GM19238 (cell line): ENCODE measurements around the gene TRIM62.
"Not testable (repeated sequence)": the region's sequence is repeated elsewhere in the genome, so short reads cannot be mapped to it uniquely, and the experiment has no call there.

Source experiments
- DNase-seq: peaks from one replicate; pipeline ENCODE4 v3.0.0; 2011; ENCODE audit warnings: low spot score; ENCODE audit not compliant: insufficient read length

TRIM62 gene

DNA sequence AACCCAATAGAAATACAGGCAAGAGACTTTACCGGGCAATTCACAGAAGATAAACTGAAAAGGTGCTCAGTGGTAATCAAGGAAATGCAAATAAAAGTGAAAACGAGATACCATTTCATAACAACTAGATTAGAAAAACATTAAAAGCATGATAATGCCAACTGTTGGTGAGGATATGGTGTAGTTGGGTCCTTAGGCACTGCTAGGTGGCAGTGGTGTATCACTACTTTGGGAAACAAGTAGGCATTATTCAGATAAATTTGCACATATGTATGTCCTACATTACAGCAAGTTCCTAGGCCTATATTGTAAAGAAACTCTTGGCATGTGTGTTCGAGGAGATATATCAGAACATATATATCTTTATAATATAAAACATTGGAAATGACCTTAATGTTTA, 69.9 kb downstream of the TRIM62 start:
- no peak for DNase-seq

DNA sequence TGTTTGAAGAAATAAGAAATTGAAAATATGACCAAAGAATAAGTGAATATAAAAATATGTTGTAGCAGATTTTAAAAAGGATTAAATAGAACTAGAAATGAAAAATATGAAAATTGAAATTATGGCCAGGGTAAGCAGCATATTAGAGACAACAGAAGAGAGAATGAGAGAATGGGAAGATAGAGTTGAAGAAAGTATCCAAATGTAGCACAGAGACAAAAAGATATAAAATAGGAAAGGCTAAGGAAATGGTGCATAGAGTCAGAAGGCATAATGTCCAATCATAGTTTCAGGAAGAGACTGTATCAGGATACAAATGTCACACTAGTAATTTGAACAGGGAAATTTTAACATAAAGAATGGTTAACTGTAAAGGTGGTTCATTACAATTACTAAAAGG, 71.4 kb downstream of the TRIM62 start:
- no peak for DNase-seq

DNA sequence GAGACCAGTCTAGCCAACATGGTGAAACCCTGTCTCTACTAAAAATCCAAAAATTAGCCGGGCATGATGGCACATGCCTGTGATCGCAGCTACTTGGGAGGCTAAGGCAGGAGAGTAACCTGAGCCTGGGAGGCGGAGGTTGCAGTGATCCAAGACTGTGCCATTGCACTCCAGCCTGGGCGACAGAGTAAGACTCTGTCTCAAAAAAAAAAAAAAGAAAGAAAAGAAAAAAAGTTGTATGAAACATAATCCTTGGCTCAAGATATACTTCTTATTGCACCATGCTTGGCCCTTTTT, 81.8 kb downstream of the TRIM62 start:
- DNase-seq, result not testable (repeated sequence)

DNA sequence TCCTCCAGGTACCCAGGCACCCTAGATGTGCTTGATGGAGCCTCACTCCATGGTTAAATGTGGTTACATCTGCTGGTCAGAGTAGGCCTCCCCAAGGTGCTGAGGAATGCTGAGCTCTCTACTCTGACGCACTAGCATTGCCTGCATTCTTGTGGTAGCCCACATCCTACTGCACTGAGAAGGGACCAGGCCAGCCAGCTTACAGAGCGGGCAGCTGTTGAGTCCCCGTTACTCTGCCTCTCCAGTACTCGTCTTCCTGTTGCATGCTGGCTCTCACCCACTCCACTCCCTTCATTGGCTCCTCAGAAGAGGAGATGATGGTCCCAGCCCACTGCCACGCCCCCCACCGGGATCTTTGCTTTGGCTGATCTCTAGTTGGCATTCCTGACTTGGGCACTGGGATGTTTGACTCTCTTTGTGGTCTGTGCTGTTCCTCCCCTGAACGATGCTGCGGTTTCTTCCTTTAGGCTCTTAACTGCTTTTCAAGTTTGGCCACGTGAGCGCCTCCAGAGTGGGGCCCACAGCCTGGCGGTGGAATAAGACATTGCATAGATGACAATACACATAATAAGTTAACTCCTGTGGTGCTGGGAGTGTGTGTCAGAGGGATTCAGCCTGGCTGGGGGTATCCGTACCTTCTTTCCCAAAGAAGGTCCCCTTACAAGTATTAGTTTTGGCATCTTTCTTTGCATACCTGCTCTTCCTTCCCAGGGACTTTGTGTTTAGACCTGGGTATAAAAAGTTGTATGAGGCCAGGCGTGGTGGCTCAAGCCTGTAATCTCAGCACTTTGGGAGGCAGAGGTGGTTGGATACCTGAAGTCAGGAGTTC, 82.3 kb downstream of the TRIM62 start:
- DNase-seq, result peak; percentile 24

DNA sequence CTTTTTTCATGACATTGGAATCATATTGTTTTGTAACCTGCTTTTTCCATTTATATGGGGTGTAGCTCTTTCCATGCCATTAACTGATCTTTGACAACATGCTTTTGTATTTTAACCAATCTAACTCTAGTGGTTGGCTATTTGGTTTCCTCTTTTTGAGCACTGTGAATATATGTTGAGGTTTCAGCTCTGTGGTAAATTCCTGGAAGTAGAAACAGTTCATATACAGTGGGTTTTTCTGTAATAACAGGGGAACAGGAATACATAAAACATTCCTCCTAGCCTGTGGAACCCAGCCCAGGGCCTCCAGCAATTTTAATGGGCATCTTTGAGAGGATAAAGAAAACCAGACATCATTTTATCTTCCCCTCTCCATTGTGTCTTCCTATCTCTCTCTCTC, 83.5 kb downstream of the TRIM62 start:
- no peak for DNase-seq

DNA sequence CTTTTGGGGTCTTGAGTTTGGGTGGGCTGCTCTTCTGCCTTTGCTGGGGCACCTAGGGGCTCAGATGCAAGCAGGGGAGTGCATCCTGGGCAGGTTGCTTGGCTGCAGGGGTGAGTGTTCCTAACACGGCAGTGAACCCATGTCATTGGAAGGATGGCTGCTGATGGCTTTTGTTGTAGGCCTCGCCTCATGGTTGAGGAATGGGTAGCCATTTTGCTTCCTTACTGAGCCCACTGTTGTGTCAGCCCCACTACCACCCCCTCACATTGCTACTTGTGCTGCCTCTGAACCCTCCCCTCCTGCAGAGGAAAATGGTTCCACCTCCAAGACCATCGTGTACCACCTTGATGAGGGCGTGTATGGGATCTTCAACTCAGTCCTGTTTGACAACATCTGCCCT, 84.1 kb downstream of the TRIM62 start:
- no peak for DNase-seq

DNA sequence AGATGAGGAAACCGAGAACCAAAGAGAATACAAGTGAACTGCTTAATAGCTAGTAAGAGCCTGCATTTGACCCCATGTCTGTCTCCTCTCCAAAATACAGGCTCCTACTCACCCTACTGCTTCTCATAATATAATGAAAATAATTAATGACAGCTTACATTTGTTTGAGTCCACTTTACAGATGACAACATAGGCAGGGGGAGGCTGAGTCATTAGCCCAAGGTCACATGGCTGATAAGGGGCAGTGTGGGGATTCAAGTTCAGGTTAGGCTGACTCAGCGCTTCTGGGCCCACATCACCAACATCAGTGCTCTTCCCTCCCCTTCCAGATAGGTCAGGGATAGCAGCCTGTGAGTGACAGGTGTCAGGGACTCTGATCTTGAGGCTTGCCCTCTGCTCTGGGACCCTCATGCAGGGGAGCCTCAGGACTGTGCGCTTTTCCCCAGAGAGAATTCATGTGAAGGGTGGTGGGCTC, 84.7 kb downstream of the TRIM62 start:
- DNase-seq, result no peak

DNA sequence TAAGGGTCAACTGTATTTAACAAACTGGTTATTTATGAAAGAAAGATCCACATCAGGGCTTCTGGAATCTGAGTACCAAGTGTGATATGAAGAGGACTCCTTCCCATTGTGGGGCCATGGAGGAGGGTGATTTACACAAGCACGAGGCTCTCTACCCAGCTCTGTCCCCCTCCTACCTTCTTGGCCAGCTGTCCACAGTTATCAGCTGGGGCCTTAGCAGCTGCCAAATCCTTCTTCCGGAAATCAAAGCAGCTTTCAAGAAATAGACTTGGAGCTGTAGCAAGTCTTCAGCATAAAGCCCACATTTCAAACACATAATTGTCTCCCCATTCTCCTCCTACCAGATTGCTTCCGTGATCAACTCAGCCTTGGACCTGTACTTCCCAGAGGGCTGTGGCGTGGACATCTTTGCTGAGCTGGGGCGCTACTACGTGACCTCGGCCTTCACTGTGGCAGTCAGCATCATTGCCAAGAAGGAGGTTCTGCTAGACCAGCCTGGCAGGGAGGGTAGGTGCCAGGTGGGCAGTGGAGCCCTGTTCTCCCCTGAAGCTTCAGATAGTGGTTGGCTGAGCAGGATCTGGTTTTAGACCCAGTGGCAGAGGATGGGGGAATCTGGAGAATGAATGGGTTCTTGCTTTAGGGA, 85.4 kb downstream of the TRIM62 start:
- no peak for DNase-seq
